SK-N-SH (cell line): Measurements from ENCODE around the gene ATP6V0A1. TPM values are rescaled to one million over a fixed set of nuclear protein-coding genes. Genes with fewer than 3 reads are reported as not detected.
A peak's percentile ranks its signal among the peaks of the same experiment; 100 is the strongest.

Experiments used
- CTCF ChIA-PET: fragments of 300-600, 350-600 bp; formaldehyde crosslinking; extraction: SDS; loops from one replicate; lab custom pipeline; 2021; lab: Yijun Ruan, JAX
- POLR2A ChIA-PET: fragments of 350-600 bp; sonication (Branson Sonifier 250); formaldehyde crosslinking; extraction: SDS; loops from one replicate; lab custom pipeline; 2020; ENCODE audit warnings: antibody characterized with exemption, inconsistent platforms; lab: Yijun Ruan, JAX
- DNase-seq: peaks from one replicate; pipeline ENCODE4 v3.0.0; 2012
- H2AFZ ChIP-seq: fragments of 200-600 bp; sonication (generic); 2 replicates; pipeline ENCODE4 v1.8.1; 2016; ENCODE audit warnings: antibody characterized with exemption, mild to moderate bottlenecking, low read depth
- H3F3A ChIP-seq: fragments of 200-600 bp; sonication (generic); replicated peaks from 2 replicates; pipeline ENCODE3; 2016; ENCODE audit warnings: antibody characterized with exemption, mild to moderate bottlenecking; ENCODE audit not compliant: insufficient read depth
- H3K27ac ChIP-seq, 2 experiments: fragments of 200-500 bp in 1 of 2; fragments of 200-600 bp in 1 of 2; sonication (Bioruptor generic) in 1 of 2; sonication (generic), shearing (Covaris generic) in 1 of 2; 2 replicates each; pipeline versions ENCODE4 v1.5.1 to v1.6.1; 2014 to 2016; ENCODE audit warnings: low read depth in 2 of 2, inconsistent platforms in 1 of 2, low read length in 1 of 2, mild to moderate bottlenecking in 1 of 2, mixed read lengths in 1 of 2
- H3K27me3 ChIP-seq: fragments of 200-600 bp; sonication (generic), shearing (Covaris generic); 2 replicates; pipeline ENCODE4 v1.6.1; 2016; ENCODE audit warnings: mixed run types; ENCODE audit not compliant: insufficient read depth
- H3K36me3 ChIP-seq, 2 experiments: fragments of 200-500 bp in 1 of 2; fragments of 200-600 bp in 1 of 2; sonication (Bioruptor generic) in 1 of 2; sonication (generic) in 1 of 2; replicated peaks in 1 of 2; 2 replicates each; pipeline versions ENCODE3 to v1.5.1; 2014 to 2016; ENCODE audit warnings: low read length in 1 of 2, mild to moderate bottlenecking in 1 of 2; ENCODE audit not compliant: insufficient read depth in 2 of 2, control insufficient read depth in 1 of 2
- H3K4me1 ChIP-seq, 2 experiments: fragments of 200-500 bp in 1 of 2; fragments of 200-600 bp in 1 of 2; sonication (Bioruptor generic) in 1 of 2; sonication (generic), shearing (Covaris generic) in 1 of 2; 2 replicates each; pipeline versions ENCODE4 v1.5.1 to v1.6.1; 2014 to 2016; ENCODE audit warnings: low read depth in 1 of 2, low read length in 1 of 2, mixed run types in 1 of 2; ENCODE audit not compliant: insufficient read depth in 2 of 2, control insufficient read depth in 1 of 2
- H3K4me2 ChIP-seq: fragments of 200-600 bp; sonication (generic), shearing (Covaris generic); 2 replicates; pipeline ENCODE4 v1.6.1; 2017; ENCODE audit warnings: mixed run types
- H3K4me3 ChIP-seq, 2 experiments: fragments of 200-500 bp in 1 of 2; fragments of 200-600 bp in 1 of 2; sonication (Bioruptor generic) in 1 of 2; sonication (generic), shearing (Covaris generic) in 1 of 2; 2 replicates each; pipeline versions ENCODE4 v1.5.1 to v1.8.1; 2014 to 2016; ENCODE audit warnings: low read depth in 2 of 2, inconsistent platforms in 1 of 2, low read length in 1 of 2, mild to moderate bottlenecking in 1 of 2, mixed read lengths in 1 of 2, moderate library complexity in 1 of 2
- H3K79me2 ChIP-seq: fragments of 200-600 bp; sonication (generic); 2 replicates; pipeline ENCODE4 v1.8.1; 2017; ENCODE audit warnings: mild to moderate bottlenecking; ENCODE audit not compliant: insufficient read depth
- H3K9ac ChIP-seq: fragments of 200-600 bp; sonication (generic); 2 replicates; pipeline ENCODE4 v1.6.1; 2017; ENCODE audit warnings: mixed run types
- H3K9me2 ChIP-seq: fragments of 200-600 bp; sonication (generic); 2 replicates; pipeline ENCODE4 v1.6.1; 2017; ENCODE audit warnings: mixed run types
- H3K9me3 ChIP-seq: fragments of 200-600 bp; sonication (generic); 2 replicates; pipeline ENCODE4 v1.6.1; 2017; ENCODE audit warnings: mixed run types, mild to moderate bottlenecking, moderate library complexity
- H4K20me1 ChIP-seq: fragments of 200-600 bp; sonication (generic); 2 replicates; pipeline ENCODE4 v1.6.1; 2017; ENCODE audit warnings: mild to moderate bottlenecking, mixed run types; ENCODE audit not compliant: insufficient read depth
- CTCF ChIP-seq: fragments of 200-600 bp; sonication (generic); IDR thresholded peaks from 2 replicates; pipeline ENCODE4 v1.6.1; 2017; ENCODE audit warnings: antibody characterized with exemption, mild to moderate bottlenecking, moderate library complexity
- MXI1 ChIP-seq: IDR thresholded peaks from 2 replicates; pipeline ENCODE4 v1.6.1; 2012; ENCODE audit warnings: mild to moderate bottlenecking, low read depth, low read length, improper control_type of control experiment
- REST ChIP-seq: IDR thresholded peaks from 2 replicates; pipeline ENCODE4 v1.6.1; 2012; ENCODE audit warnings: mild to moderate bottlenecking, low read depth, low read length, moderate library complexity
- TEAD4 ChIP-seq: IDR thresholded peaks from 2 replicates; pipeline ENCODE4 v1.4.0; 2012; ENCODE audit warnings: mild to moderate bottlenecking, borderline replicate concordance; ENCODE audit not compliant: insufficient read depth
- WGBS: methylation state at CpG from one replicate; pipeline ENCODE4 v1.1.6; 2017; ENCODE audit warnings: low lambda C conversion rate; 5-methylcytosine and 5-hydroxymethylcytosine counted together
- polyA plus RNA-seq, 3 experiments: library from polyadenylated mRNA; depleted of rRNA; stranded (reverse); fragments of >200 nt; gene quantifications; 2 replicates each; pipeline ENCODE4 v1.2.3, GENCODE V29; 2012

The ATP6V0A1 gene
- polyA plus RNA-seq, 1 of the 3 experiments (the other 2 are of a cell fraction), result 31.7 TPM

- peak overlapping the region; percentile 62; the same call in 1 of the 2 replicates for H3K9ac ChIP-seq
- peaks cover 4% of the 10 kb centered on the region for H3K79me2 ChIP-seq
- no peak for TF ChIP-seq TEAD4
- 0 out of 2 replicates have a peak, but pooled peaks have one; percentile 24 for TF ChIP-seq MXI1
- TF ChIP-seq REST, result no peak
- peak; percentile 48 for TF ChIP-seq CTCF
- TF ChIP-seq, all 33 proteins: peak for 2
- Histone ChIP-seq H3K4me3 (peak overlapping the region; percentile 50 to 54; a peak in 3 of 4 replicates), H4K20me1 (no peaks in the 10 kb centered on the region), H3F3A (peaks cover 14% of the 10 kb centered on the region), H3K27me3 (no peaks in the 10 kb centered on the region), H3K4me2 (peak overlapping the region; percentile 71), H2AFZ (0 out of 2 replicates have a peak overlapping the region, but pooled peaks have one; percentile 85), H3K27ac (peak overlapping the region; percentile 12 to 51; a peak in 3 of 4 replicates), H3K4me1 (peaks cover 3 to 9% of the 10 kb centered on the region in 2 experiments; a peak in 2 of 4 replicates), H3K9me3 (no peaks in the 10 kb centered on the region), H3K9me2 (no peaks in the 10 kb centered on the region), H3K36me3 (no peaks in the 10 kb centered on the region)
- WGBS, result 25% methylated on average over 36 of the region's 60 CpGs
- CTCF ChIA-PET, result interaction anchor here (0.8 to 8.9 kb wide), 5 partner anchors 8 to 146 kb away, joined by 4 to 83 read pairs (median 4); partner anchors contain the start of gene PLEKHH3
- POLR2A ChIA-PET, result interaction anchor here (0.7 to 0.8 kb wide), 2 partner anchors 30 to 222 kb away, joined by 3 read pairs; partner anchors contain the start of gene COASY
- DNase-seq, result peak; percentile 86
Observed at GRCh38 chr17:42531455-42532354, 73.0 kb downstream of the ATP6V0A1 start.
